Gastrocnemius medialis (tissue), 4 donors: ENCODE results near the gene PTPRQ.

Experiments
- POLR2A ChIP-seq, 2 donors: fragments of 450-650 bp; IDR thresholded peaks; one replicate each; pipeline ENCODE4 v1.6.1; 2017; ENCODE audit warnings: antibody characterized with exemption in 2 of 2, mild to moderate bottlenecking in 2 of 2, moderate library complexity in 2 of 2
- TF ChIP-seq, protein P1 (sequence below), 5 experiments: fragments of 450-650 bp in 3 of 5; fragments of 200-600 bp in 2 of 5; sonication (generic) in 2 of 5; IDR thresholded peaks in 4 of 5; conservative IDR thresholded peaks in 1 of 5; 1 replicate in 4 of 5; 2 replicates in 1 of 5; pipeline ENCODE4 v1.5.1; 2016 to 2019; ENCODE audit warnings: antibody characterized with exemption in 5 of 5, mild to moderate bottlenecking in 3 of 5, moderate library complexity in 3 of 5

DNA sequence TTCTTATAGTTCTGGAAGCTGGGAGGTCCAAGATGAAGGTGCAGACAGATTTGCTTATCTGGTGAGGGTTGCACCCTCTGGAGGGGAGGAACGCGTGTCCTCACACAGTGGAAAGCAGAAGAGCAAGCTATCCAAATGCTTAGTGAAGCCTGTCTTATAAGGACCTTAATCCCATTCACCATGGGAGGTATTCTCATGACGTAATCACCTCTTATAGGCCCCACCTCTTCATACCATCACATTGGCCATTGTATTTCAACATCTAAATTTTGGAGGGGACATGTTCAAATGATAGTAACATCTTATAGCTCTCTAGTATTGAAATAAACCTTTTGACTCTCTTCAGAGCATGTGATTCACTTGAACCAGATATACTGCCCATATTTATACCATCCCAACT is 158.4 kb downstream of the PTPRQ start:
- TF ChIP-seq, protein P1, sequence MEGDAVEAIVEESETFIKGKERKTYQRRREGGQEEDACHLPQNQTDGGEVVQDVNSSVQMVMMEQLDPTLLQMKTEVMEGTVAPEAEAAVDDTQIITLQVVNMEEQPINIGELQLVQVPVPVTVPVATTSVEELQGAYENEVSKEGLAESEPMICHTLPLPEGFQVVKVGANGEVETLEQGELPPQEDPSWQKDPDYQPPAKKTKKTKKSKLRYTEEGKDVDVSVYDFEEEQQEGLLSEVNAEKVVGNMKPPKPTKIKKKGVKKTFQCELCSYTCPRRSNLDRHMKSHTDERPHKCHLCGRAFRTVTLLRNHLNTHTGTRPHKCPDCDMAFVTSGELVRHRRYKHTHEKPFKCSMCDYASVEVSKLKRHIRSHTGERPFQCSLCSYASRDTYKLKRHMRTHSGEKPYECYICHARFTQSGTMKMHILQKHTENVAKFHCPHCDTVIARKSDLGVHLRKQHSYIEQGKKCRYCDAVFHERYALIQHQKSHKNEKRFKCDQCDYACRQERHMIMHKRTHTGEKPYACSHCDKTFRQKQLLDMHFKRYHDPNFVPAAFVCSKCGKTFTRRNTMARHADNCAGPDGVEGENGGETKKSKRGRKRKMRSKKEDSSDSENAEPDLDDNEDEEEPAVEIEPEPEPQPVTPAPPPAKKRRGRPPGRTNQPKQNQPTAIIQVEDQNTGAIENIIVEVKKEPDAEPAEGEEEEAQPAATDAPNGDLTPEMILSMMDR (IDR thresholded peaks at IDR 0.05 in 4 of 5, conservative IDR thresholded peaks at IDR 0.05 in 1 of 5): no peak
- no peak for TF ChIP-seq POLR2A (IDR thresholded peaks at IDR 0.05)
